ENCODE results near the gene UNC13D.

DNA sequence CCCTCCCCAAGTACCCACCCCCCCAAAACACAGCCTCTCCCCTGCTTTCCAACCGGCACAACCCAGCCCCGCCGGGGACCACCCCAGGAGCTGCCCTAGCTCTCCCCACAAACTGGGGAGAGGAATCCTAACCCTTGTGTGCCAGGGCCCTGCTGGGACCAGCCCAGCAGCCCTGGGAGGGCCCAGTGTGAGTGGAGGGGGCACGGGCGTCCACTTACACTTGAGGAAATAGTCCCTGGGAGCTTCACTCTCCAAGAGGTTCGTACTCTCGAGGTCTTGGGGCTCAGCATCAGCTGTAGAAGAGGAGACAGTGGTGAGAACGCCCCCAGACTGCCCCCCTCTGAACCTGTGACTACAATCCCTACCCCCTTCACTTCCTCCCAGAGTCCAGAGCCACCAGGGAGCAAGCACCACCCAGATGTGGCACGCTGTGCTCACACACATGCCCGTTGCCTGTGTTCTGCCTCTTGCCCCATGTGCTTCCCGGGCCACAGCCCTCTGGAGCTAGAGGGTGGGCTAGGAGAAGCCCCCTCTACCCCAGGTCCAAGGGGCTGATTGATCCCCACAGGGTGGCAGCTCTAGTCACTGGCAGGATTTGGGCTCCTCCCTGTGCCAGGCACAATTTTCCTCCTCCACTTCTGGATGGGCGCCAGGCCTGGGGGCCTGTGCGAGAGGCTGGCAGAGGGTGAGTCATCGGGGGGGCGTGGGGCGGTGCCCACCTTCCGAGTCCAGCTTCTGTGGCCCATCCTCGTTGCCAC, 31.2 kb upstream of the UNC13D start:
- TF ChIP-seq, protein P1, sequence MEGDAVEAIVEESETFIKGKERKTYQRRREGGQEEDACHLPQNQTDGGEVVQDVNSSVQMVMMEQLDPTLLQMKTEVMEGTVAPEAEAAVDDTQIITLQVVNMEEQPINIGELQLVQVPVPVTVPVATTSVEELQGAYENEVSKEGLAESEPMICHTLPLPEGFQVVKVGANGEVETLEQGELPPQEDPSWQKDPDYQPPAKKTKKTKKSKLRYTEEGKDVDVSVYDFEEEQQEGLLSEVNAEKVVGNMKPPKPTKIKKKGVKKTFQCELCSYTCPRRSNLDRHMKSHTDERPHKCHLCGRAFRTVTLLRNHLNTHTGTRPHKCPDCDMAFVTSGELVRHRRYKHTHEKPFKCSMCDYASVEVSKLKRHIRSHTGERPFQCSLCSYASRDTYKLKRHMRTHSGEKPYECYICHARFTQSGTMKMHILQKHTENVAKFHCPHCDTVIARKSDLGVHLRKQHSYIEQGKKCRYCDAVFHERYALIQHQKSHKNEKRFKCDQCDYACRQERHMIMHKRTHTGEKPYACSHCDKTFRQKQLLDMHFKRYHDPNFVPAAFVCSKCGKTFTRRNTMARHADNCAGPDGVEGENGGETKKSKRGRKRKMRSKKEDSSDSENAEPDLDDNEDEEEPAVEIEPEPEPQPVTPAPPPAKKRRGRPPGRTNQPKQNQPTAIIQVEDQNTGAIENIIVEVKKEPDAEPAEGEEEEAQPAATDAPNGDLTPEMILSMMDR (IDR thresholded peaks at IDR 0.05; ENCODE audit: insufficient read depth, low read depth, low read length) = no peak
- no peak for TF ChIP-seq EZH2 (IDR thresholded peaks at IDR 0.05; ENCODE audit: insufficient read depth, low read length)
